OCI-LY3 (cell line): ENCODE results near the gene TRMT6.

Source experiments
- EZH2phosphoT487 ChIP-seq: fragments of 200-600 bp; shearing (Covaris generic); IDR thresholded peaks from 2 replicates; pipeline ENCODE4 v1.6.1; 2018; ENCODE audit warnings: antibody characterized with exemption, mixed run types, low read depth
- TF ChIP-seq, protein P1 (sequence below): fragments of 200-600, 300-600 bp; sonication (generic); IDR thresholded peaks from 2 replicates; pipeline ENCODE4 v1.5.1; 2014; ENCODE audit warnings: antibody characterized with exemption, low read length, low read depth

DNA sequence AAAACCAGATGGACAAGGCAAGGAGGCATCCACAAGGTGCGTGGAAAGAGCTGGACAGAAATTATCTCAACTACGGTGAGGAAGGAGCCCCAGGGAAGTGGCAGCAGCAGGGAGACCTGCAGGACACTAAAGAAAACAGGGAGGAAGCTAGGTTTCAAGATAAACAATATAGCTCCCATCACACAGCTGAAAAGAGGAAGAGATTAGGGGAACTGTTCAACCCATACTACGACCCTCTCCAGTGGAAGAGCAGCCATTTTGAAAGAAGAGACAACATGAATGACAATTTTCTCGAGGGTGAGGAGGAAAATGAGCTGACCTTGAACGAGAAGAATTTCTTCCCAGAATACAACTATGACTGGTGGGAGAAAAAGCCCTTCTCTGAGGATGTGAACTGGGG, 26.8 kb downstream of the TRMT6 start:
- TF ChIP-seq, protein P1, sequence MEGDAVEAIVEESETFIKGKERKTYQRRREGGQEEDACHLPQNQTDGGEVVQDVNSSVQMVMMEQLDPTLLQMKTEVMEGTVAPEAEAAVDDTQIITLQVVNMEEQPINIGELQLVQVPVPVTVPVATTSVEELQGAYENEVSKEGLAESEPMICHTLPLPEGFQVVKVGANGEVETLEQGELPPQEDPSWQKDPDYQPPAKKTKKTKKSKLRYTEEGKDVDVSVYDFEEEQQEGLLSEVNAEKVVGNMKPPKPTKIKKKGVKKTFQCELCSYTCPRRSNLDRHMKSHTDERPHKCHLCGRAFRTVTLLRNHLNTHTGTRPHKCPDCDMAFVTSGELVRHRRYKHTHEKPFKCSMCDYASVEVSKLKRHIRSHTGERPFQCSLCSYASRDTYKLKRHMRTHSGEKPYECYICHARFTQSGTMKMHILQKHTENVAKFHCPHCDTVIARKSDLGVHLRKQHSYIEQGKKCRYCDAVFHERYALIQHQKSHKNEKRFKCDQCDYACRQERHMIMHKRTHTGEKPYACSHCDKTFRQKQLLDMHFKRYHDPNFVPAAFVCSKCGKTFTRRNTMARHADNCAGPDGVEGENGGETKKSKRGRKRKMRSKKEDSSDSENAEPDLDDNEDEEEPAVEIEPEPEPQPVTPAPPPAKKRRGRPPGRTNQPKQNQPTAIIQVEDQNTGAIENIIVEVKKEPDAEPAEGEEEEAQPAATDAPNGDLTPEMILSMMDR, result no peak
- TF ChIP-seq EZH2phosphoT487, result no peak
